Measurements from ENCODE around the gene BIN1.
A peak's percentile ranks its signal among the peaks of the same experiment; 100 is the strongest.

The BIN1 gene

DNA sequence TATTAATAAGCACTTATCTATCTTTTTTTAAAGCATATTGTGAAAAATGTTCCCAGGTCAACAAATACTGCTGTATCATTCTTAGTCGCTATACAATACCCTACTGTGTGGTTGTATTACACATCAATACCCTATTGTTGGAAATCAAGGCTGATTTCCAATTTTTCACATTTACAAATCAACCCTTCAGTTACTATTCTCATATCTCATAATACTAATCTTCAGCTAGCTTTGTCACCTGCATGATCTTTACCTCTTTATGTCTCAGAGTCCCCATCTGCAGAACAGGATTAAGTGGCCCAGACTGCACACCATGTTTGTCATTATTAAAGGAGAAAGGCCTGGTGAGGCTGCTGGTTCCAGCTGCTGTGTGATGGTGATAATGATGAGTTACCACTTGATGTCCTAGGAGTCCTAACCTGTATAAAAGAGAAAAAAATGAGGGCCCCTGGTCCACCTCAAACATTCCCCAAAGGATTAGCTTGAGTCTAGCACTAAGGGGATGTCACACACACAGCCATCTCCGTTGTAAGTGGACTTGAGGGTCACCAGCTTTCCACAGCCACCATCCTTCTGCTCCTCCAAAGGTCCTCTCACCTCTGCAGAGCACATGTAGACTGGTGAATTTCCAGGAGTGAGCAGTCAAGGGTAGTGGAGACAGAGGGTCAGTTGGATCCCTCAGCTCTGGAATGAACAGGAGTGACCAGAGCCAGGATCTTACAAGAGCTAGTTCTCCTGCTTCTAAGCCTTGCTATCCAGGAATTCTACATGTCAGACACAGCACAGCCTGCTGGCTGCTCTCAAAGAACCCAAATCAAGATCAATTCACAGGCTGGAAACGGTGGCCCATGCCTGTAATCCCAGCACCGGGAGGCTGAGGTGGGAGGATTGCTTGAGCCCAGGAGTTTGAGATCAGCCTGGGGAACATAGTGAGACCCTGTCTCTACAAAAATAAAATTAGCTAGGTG lies 36.0 kb upstream of the BIN1 start:
- no peaks in the 10 kb centered on the region for H3K79me2 ChIP-seq (ENCODE audit: low read length)
- no peaks in the 10 kb centered on the region; the same call in 1 of the 2 replicates for H3K9me3 ChIP-seq (replicated peaks; ENCODE audit: insufficient read depth, low read length)
- H4K20me1 ChIP-seq (ENCODE audit: insufficient read depth, low read length), result no peaks in the 10 kb centered on the region
- H2AFZ ChIP-seq (ENCODE audit: low read length), result no peak overlapping the region
- no peaks in the 10 kb centered on the region for H3K9me2 ChIP-seq (replicated peaks; ENCODE audit: insufficient read depth, low read length)
- no peak overlapping the region for H3K27ac ChIP-seq (ENCODE audit: low read length)
- H3K4me3 ChIP-seq (ENCODE audit: low read length), result no peak overlapping the region
- no peaks in the 10 kb centered on the region for H3K4me1 ChIP-seq (ENCODE audit: low read length)
- DNase-seq, result no peak
- H3K36me3 ChIP-seq (replicated peaks; ENCODE audit: insufficient read depth, low read length), result no peaks in the 10 kb centered on the region
- no peaks in the 10 kb centered on the region for H3K27me3 ChIP-seq (replicated peaks; ENCODE audit: insufficient read depth, low read length)
- H3K4me2 ChIP-seq (ENCODE audit: low read depth, low read length), result no peak overlapping the region
- no peak overlapping the region for H3K9ac ChIP-seq (ENCODE audit: low read length)
- TF ChIP-seq, protein P1, sequence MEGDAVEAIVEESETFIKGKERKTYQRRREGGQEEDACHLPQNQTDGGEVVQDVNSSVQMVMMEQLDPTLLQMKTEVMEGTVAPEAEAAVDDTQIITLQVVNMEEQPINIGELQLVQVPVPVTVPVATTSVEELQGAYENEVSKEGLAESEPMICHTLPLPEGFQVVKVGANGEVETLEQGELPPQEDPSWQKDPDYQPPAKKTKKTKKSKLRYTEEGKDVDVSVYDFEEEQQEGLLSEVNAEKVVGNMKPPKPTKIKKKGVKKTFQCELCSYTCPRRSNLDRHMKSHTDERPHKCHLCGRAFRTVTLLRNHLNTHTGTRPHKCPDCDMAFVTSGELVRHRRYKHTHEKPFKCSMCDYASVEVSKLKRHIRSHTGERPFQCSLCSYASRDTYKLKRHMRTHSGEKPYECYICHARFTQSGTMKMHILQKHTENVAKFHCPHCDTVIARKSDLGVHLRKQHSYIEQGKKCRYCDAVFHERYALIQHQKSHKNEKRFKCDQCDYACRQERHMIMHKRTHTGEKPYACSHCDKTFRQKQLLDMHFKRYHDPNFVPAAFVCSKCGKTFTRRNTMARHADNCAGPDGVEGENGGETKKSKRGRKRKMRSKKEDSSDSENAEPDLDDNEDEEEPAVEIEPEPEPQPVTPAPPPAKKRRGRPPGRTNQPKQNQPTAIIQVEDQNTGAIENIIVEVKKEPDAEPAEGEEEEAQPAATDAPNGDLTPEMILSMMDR (IDR thresholded peaks at IDR 0.05; ENCODE audit: low read length), result no peak
- TF ChIP-seq EZH2phosphoT487 (IDR thresholded peaks at IDR 0.05; ENCODE audit: low read length), result no peak
- no peak for TF ChIP-seq EZH2 (optimal IDR thresholded peaks at IDR 0.05; ENCODE audit: low read depth, low read length)
- no peaks in the 10 kb centered on the region for H3F3A ChIP-seq (ENCODE audit: insufficient read depth, low read length)

DNA sequence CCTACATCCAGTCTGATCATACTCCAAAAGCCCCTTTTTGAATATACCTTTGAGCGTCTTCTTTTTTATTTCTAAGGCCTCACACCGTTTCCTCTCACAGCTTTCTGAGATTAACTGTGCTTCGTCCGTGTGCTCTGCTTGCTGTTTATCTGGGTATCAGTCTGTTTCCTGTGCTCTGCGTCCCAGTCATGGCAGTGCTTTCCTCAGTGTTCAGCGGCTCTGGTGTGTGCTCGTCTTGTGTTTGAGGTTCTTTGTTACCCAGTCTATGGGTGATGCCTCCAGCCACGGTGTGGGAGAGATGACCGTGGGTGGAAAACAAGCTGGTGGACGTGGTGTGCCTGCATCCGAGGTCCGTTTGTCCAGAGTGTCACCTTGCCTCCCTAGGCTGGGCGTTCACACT lies 33.6 kb upstream of the BIN1 start:
- Histone ChIP-seq H2AFZ (ENCODE audit: low read length) (0 out of 2 replicates have a peak overlapping the region, but pooled peaks have one; percentile 7), H4K20me1 (ENCODE audit: insufficient read depth, low read length) (no peaks in the 10 kb centered on the region), H3K36me3 (replicated peaks; ENCODE audit: insufficient read depth, low read length) (no peaks in the 10 kb centered on the region), H3K79me2 (ENCODE audit: low read length) (no peaks in the 10 kb centered on the region), H3K27me3 (replicated peaks; ENCODE audit: insufficient read depth, low read length) (no peaks in the 10 kb centered on the region), H3K27ac (ENCODE audit: low read length) (no peak overlapping the region), H3K9me2 (replicated peaks; ENCODE audit: insufficient read depth, low read length) (no peaks in the 10 kb centered on the region), H3F3A (ENCODE audit: insufficient read depth, low read length) (no peaks in the 10 kb centered on the region), H3K9me3 (replicated peaks; ENCODE audit: insufficient read depth, low read length) (no peaks in the 10 kb centered on the region; the same call in 1 of the 2 replicates), H3K9ac (ENCODE audit: low read length) (no peak overlapping the region), H3K4me3 (ENCODE audit: low read length) (no peak overlapping the region), H3K4me1 (ENCODE audit: low read length) (no peaks in the 10 kb centered on the region), H3K4me2 (ENCODE audit: low read depth, low read length) (no peak overlapping the region)
- DNase-seq, result no peak
- no peak for TF ChIP-seq EZH2phosphoT487 (IDR thresholded peaks at IDR 0.05; ENCODE audit: low read length)
- no peak for TF ChIP-seq EZH2 (optimal IDR thresholded peaks at IDR 0.05; ENCODE audit: low read depth, low read length)
- TF ChIP-seq, protein P1 (IDR thresholded peaks at IDR 0.05; ENCODE audit: low read length), result no peak

DNA sequence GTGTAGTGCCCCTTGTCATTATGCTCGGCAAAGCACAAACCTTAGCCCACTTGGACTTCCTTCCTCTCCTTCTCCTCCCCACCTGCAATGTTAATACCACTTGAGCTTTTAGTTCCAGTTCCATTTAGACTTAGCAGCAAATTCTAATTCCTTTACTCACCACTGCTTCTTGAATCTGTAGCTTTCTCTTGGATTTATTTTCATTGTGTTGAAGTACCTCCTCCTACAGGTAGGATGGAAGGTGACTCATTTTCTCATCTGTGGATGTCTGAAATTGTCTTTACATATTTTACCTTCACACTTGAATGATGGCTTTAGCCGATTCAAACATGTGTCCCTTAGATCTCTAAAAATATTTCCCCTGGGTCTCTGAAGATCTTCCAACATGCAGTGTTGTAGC lies 32.8 kb upstream of the BIN1 start:
- H3F3A ChIP-seq (ENCODE audit: insufficient read depth, low read length), result no peaks in the 10 kb centered on the region
- H3K27ac ChIP-seq (ENCODE audit: low read length), result no peak overlapping the region
- no peak overlapping the region for H3K4me3 ChIP-seq (ENCODE audit: low read length)
- no peak for TF ChIP-seq EZH2 (optimal IDR thresholded peaks at IDR 0.05; ENCODE audit: low read depth, low read length)
- TF ChIP-seq, protein P1 (IDR thresholded peaks at IDR 0.05; ENCODE audit: low read length), result no peak
- TF ChIP-seq EZH2phosphoT487 (IDR thresholded peaks at IDR 0.05; ENCODE audit: low read length), result no peak
- no peak overlapping the region for H3K4me2 ChIP-seq (ENCODE audit: low read depth, low read length)
- H4K20me1 ChIP-seq (ENCODE audit: insufficient read depth, low read length), result no peaks in the 10 kb centered on the region
- no peaks in the 10 kb centered on the region for H3K36me3 ChIP-seq (replicated peaks; ENCODE audit: insufficient read depth, low read length)
- no peaks in the 10 kb centered on the region for H3K27me3 ChIP-seq (replicated peaks; ENCODE audit: insufficient read depth, low read length)
- no peak overlapping the region for H2AFZ ChIP-seq (ENCODE audit: low read length)
- no peaks in the 10 kb centered on the region; the same call in 1 of the 2 replicates for H3K9me3 ChIP-seq (replicated peaks; ENCODE audit: insufficient read depth, low read length)
- no peak overlapping the region for H3K9ac ChIP-seq (ENCODE audit: low read length)
- H3K4me1 ChIP-seq (ENCODE audit: low read length), result no peaks in the 10 kb centered on the region
- H3K9me2 ChIP-seq (replicated peaks; ENCODE audit: insufficient read depth, low read length), result no peaks in the 10 kb centered on the region
- no peak for DNase-seq
- H3K79me2 ChIP-seq (ENCODE audit: low read length), result no peaks in the 10 kb centered on the region
